H1 (cell line): ENCODE data around the gene AAK1. TPM values are rescaled to one million over a fixed set of nuclear protein-coding genes. Genes with fewer than 3 reads are reported as not detected.

ENCODE experiments used
- CTCF ChIA-PET: fragments of 300-600 bp; sonication (Branson Sonifier 250); formaldehyde crosslinking; loops from one replicate; lab custom pipeline; 2021; ENCODE audit not compliant: partially characterized antibody; lab: Charles Lee
- POLR2A ChIA-PET: fragments of 300-600 bp; sonication (Branson Sonifier 250); formaldehyde crosslinking; loops from one replicate; lab custom pipeline; 2021; ENCODE audit warnings: inconsistent platforms; ENCODE audit not compliant: partially characterized antibody; lab: Charles Lee
- DNase-seq, 2 experiments: peaks; one replicate each; pipeline versions ENCODE4 v3.0.0 to v3.0.0-alpha.2; 2010 to 2022; ENCODE audit warnings: low spot score in 2 of 2, low read depth in 1 of 2, mixed read lengths in 1 of 2
- FAIRE-seq: peaks from 2 replicates; lab custom pipeline; 2011; peaks lifted over from hg19 to GRCh38; lab: Jason Lieb, UNC
- H2AFZ ChIP-seq: 2 replicates; pipeline ENCODE4 v1.8.1; 2012; ENCODE audit warnings: low read length, inconsistent platforms
- H2AK5ac ChIP-seq: 2 replicates; pipeline ENCODE4 v1.6.1; 2013; ENCODE audit warnings: low read depth, low read length
- H2BK120ac ChIP-seq: replicated peaks from 2 replicates; pipeline ENCODE3; 2013; ENCODE audit warnings: low read depth, low read length, inconsistent platforms
- H2BK12ac ChIP-seq: 2 replicates; pipeline ENCODE4 v1.6.1; 2013; ENCODE audit warnings: low read depth, low read length
- H2BK15ac ChIP-seq: 2 replicates; pipeline ENCODE4 v1.6.1; 2013; ENCODE audit warnings: low read length
- H2BK20ac ChIP-seq: 2 replicates; pipeline ENCODE4 v1.6.1; 2013; ENCODE audit warnings: low read length
- H2BK5ac ChIP-seq: 2 replicates; pipeline ENCODE4 v1.6.1; 2013; ENCODE audit warnings: low read depth, low read length
- H3K14ac ChIP-seq: 2 replicates; pipeline ENCODE4 v1.6.1; 2013; ENCODE audit warnings: inconsistent platforms; ENCODE audit not compliant: insufficient read length
- H3K18ac ChIP-seq: 2 replicates; pipeline ENCODE4 v1.6.1; 2013; ENCODE audit warnings: low read length; ENCODE audit errors: extremely low read depth
- H3K23ac ChIP-seq: 2 replicates; pipeline ENCODE4 v1.6.1; 2013; ENCODE audit warnings: inconsistent platforms; ENCODE audit not compliant: insufficient read length
- H3K23me2 ChIP-seq: 2 replicates; pipeline ENCODE4 v1.6.1; 2013; ENCODE audit warnings: low read depth, low read length
- H3K27ac ChIP-seq: 2 replicates; pipeline ENCODE4 v1.6.1; 2011; ENCODE audit warnings: low read depth, low read length, inconsistent platforms
- H3K27me3 ChIP-seq, 4 experiments: replicated peaks in 1 of 4; 1 replicate in 1 of 4; 2 replicates in 3 of 4; pipeline versions ENCODE4 v1.6.1 to v1.8.1; 2011 to 2013; ENCODE audit warnings: low read length in 3 of 4, mild to moderate bottlenecking in 3 of 4, inconsistent platforms in 2 of 4, mixed read lengths in 2 of 4, moderate library complexity in 1 of 4; ENCODE audit not compliant: control insufficient read depth in 3 of 4, insufficient read depth in 3 of 4; ENCODE audit errors: extremely low read depth in 1 of 4
- H3K36me3 ChIP-seq, 4 experiments: 2 replicates each; pipeline versions ENCODE4 v1.6.1 to v1.8.1; 2011 to 2013; ENCODE audit warnings: mild to moderate bottlenecking in 4 of 4, low read length in 3 of 4, moderate library complexity in 2 of 4, control low read depth in 1 of 4, inconsistent platforms in 1 of 4; ENCODE audit not compliant: insufficient read depth in 4 of 4, control insufficient read depth in 2 of 4
- H3K4ac ChIP-seq: replicated peaks from 2 replicates; pipeline ENCODE3; 2013; ENCODE audit warnings: low read length, low read depth, mixed read lengths, inconsistent platforms; ENCODE audit not compliant: insufficient read length
- H3K4me1 ChIP-seq, 4 experiments: replicated peaks in 1 of 4; 1 replicate in 1 of 4; 2 replicates in 3 of 4; pipeline versions ENCODE4 v1.6.1 to v1.8.1; 2011 to 2013; ENCODE audit warnings: low read length in 3 of 4, inconsistent platforms in 2 of 4, mixed read lengths in 1 of 4; ENCODE audit not compliant: insufficient read depth in 4 of 4, control insufficient read depth in 3 of 4
- H3K4me2 ChIP-seq, 2 experiments: 2 replicates each; pipeline versions ENCODE4 v1.6.1 to v1.8.1; 2011 to 2013; ENCODE audit warnings: low read depth in 2 of 2, low read length in 2 of 2, control low read depth in 1 of 2, inconsistent platforms in 1 of 2, mild to moderate bottlenecking in 1 of 2; ENCODE audit not compliant: insufficient read depth in 1 of 2
- H3K4me3 ChIP-seq, 4 experiments: fragments of 200-600, 300-600 bp in 1 of 4; sonication (generic), shearing (Covaris generic), sonication (Bioruptor Twin) in 1 of 4; 2 replicates each; pipeline versions ENCODE4 v1.5.1 to v1.8.1; 2011 to 2016; ENCODE audit warnings: low read length in 4 of 4, low read depth in 3 of 4, control low read depth in 2 of 4, inconsistent platforms in 2 of 4, mild to moderate bottlenecking in 2 of 4, mixed read lengths in 1 of 4, moderate library complexity in 1 of 4; ENCODE audit not compliant: insufficient read depth in 2 of 4; ENCODE audit errors: extremely low read depth in 1 of 4
- H3K56ac ChIP-seq: replicated peaks from 2 replicates; pipeline ENCODE3; 2013; ENCODE audit warnings: low read depth, mild to moderate bottlenecking, mixed read lengths, low read length, inconsistent platforms; ENCODE audit not compliant: insufficient read length
- H3K79me1 ChIP-seq: 2 replicates; pipeline ENCODE4 v1.6.1; 2013; ENCODE audit warnings: low read depth, low read length, control low read depth
- H3K79me2 ChIP-seq, 2 experiments: 2 replicates each; pipeline versions ENCODE4 v1.6.1 to v1.8.1; 2012 to 2013; ENCODE audit warnings: low read length in 2 of 2, mild to moderate bottlenecking in 2 of 2, inconsistent platforms in 1 of 2; ENCODE audit not compliant: insufficient read depth in 2 of 2, control insufficient read depth in 1 of 2
- H3K9ac ChIP-seq, 4 experiments: replicated peaks in 1 of 4; 1 replicate in 1 of 4; 2 replicates in 3 of 4; pipeline versions ENCODE4 v1.6.1 to v1.8.1; 2011 to 2013; ENCODE audit warnings: low read depth in 3 of 4, low read length in 3 of 4, control low read depth in 2 of 4, mild to moderate bottlenecking in 2 of 4, moderate library complexity in 2 of 4, inconsistent platforms in 1 of 4; ENCODE audit errors: extremely low read depth in 1 of 4
- H3K9me3 ChIP-seq, 2 experiments: 2 replicates each; pipeline versions ENCODE4 v1.6.1 to v1.8.1; 2012 to 2013; ENCODE audit warnings: mild to moderate bottlenecking in 2 of 2, moderate library complexity in 2 of 2, control low read depth in 1 of 2, inconsistent platforms in 1 of 2, low read depth in 1 of 2, low read length in 1 of 2, mixed read lengths in 1 of 2; ENCODE audit not compliant: insufficient read depth in 2 of 2
- H4K20me1 ChIP-seq, 2 experiments: replicated peaks in 1 of 2; 2 replicates each; pipeline versions ENCODE3 to v1.8.1; 2011 to 2013; ENCODE audit warnings: inconsistent platforms in 2 of 2, low read length in 2 of 2, mild to moderate bottlenecking in 1 of 2; ENCODE audit not compliant: insufficient read depth in 2 of 2, control insufficient read depth in 1 of 2
- H4K5ac ChIP-seq: 2 replicates; pipeline ENCODE4 v1.6.1; 2013; ENCODE audit warnings: low read length, low read depth, mixed read lengths, inconsistent platforms; ENCODE audit not compliant: insufficient read length
- H4K8ac ChIP-seq: 2 replicates; pipeline ENCODE4 v1.8.0; 2013; ENCODE audit warnings: mild to moderate bottlenecking, moderate library complexity, low read length, inconsistent platforms; ENCODE audit not compliant: insufficient read depth; ENCODE audit errors: extremely low read depth
- H4K91ac ChIP-seq: replicated peaks from 2 replicates; pipeline ENCODE3; 2013; ENCODE audit warnings: low read length, mixed read lengths, inconsistent platforms; ENCODE audit not compliant: insufficient read length
- CBX5 ChIP-seq: fragments of 300-800, 300-1000 bp; sonication (generic); IDR thresholded peaks from 2 replicates; pipeline ENCODE4 v1.7.1; 2016; ENCODE audit warnings: antibody characterized with exemption, low read length, low read depth
- CHD1 ChIP-seq: IDR thresholded peaks from 2 replicates; pipeline ENCODE4 v1.6.1; 2012; ENCODE audit warnings: low read depth, low read length, improper control_type of control experiment
- CTCF ChIP-seq, 3 experiments: IDR thresholded peaks; 1 replicate in 2 of 3; 2 replicates in 1 of 3; pipeline versions ENCODE4 v1.5.1 to v1.6.1; 2011; ENCODE audit warnings: low read length in 3 of 3, mild to moderate bottlenecking in 3 of 3, inconsistent platforms in 2 of 3, low read depth in 1 of 3, moderate library complexity in 1 of 3; ENCODE audit not compliant: insufficient read depth in 1 of 3; ENCODE audit errors: control extremely low read depth in 1 of 3
- FOSL1 ChIP-seq: IDR thresholded peaks from 2 replicates; pipeline ENCODE4 v1.6.1; 2011; ENCODE audit warnings: mild to moderate bottlenecking, low read depth, low read length, moderate library complexity; ENCODE audit not compliant: insufficient read depth
- HDAC2 ChIP-seq, 2 experiments: fragments of 300-600 bp in 1 of 2; sonication (generic) in 1 of 2; IDR thresholded peaks; 2 replicates each; pipeline ENCODE4 v1.6.1; 2011 to 2012; ENCODE audit warnings: low read depth in 2 of 2, low read length in 2 of 2, mild to moderate bottlenecking in 2 of 2, moderate library complexity in 2 of 2, borderline replicate concordance in 1 of 2, inconsistent platforms in 1 of 2
- JUN ChIP-seq: IDR thresholded peaks from 2 replicates; pipeline ENCODE4 v1.6.1; 2011; ENCODE audit warnings: low read depth, mild to moderate bottlenecking, improper control_type of control experiment, low read length
- MAFK ChIP-seq: IDR thresholded peaks from 2 replicates; pipeline ENCODE4 v1.6.1; 2012; ENCODE audit warnings: low read depth, mild to moderate bottlenecking, improper control_type of control experiment, low read length
- SUZ12 ChIP-seq: fragments of 200-600 bp; sonication (generic); IDR thresholded peaks from 2 replicates; pipeline ENCODE4 v1.6.1; 2012; ENCODE audit warnings: mild to moderate bottlenecking, inconsistent platforms, low read length, moderate library complexity, mixed read lengths
- TAF7 ChIP-seq: optimal IDR thresholded peaks from 2 replicates; pipeline ENCODE3; 2011; ENCODE audit warnings: low read depth, mild to moderate bottlenecking, inconsistent platforms, low read length, moderate library complexity, borderline replicate concordance
- TBP ChIP-seq: IDR thresholded peaks from 2 replicates; pipeline ENCODE4 v1.6.1; 2011; ENCODE audit warnings: low read depth, low read length, improper control_type of control experiment
- WGBS, 2 experiments: shearing (Covaris generic) in 1 of 2; methylation state at CpG; one replicate each; pipeline versions ENCODE4 v1.1.6 to v1.1.7; 2013 to 2015; ENCODE audit warnings: low lambda C conversion rate in 2 of 2, mixed read lengths in 2 of 2, inconsistent platforms in 1 of 2, low coverage in 1 of 2, missing lambda C conversion rate in 1 of 2; ENCODE audit not compliant: insufficient replicate concordance in 2 of 2, insufficient coverage in 1 of 2, insufficient read length in 1 of 2; ENCODE audit errors: extremely low coverage in 1 of 2, missing lambda C conversion rate in 1 of 2; 5-methylcytosine and 5-hydroxymethylcytosine counted together
- polyA plus RNA-seq, 7 experiments: library from polyadenylated mRNA; depleted of rRNA in 3 of 7; stranded (reverse) in 5 of 7; unstranded in 2 of 7; fragments of >200 nt in 5 of 7; fragments of 200-250 nt in 2 of 7; gene quantifications; 1 replicate in 5 of 7; 2 replicates in 1 of 7; 4 replicates in 1 of 7; pipeline versions ENCODE4 v1.2.1 to v1.2.3, GENCODE V29; 2011 to 2013; ENCODE audit warnings: missing spikeins in 2 of 7, mixed read lengths in 2 of 7
- total RNA-seq: library from RNA; stranded (reverse); fragmentation: NEBNext Ultra II Directional; extraction: Animal tissue kit (Norgen Biotek cat#: 25700); gene quantifications from 2 replicates; pipeline ENCODE4 v1.2.1, GENCODE V29; 2021

Gene AAK1
- total and polyA plus RNA-seq, 2 of the 8 experiments (the other 6 are each of a cell fraction or from before 2014, with no cell fraction given) = 10.0 to 40.5 TPM

DNA sequence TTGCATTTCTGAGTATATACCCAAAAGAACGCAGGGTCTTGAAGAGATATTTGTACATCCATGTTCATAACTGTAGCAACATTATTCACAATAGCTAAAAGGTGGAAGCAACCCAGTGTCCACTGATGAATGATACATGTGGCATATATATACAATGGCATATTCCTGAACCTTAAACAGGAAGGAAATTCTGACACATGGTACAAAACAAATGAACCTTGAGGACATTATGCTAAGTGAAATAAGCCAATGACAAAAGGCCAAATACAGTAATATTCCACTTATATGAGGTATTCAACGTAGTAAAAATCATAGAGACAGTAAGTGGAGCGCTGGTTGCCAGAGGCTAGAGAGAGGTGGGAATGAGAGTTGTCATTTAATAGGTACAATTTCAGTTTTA is 8.1 kb downstream of the AAK1 start:
- H3K27me3 ChIP-seq = no peaks in the 10 kb centered on the region
- DNase-seq (no peak), FAIRE-seq (no peak)
- 87% methylated on average over 3 of the region's 3 CpGs; no CpG with 5 or more reads in 1 of the 2 experiments for WGBS, 2 experiments
- H2BK15ac ChIP-seq = no peak overlapping the region
- H3K9ac ChIP-seq = no peak overlapping the region
- no peak overlapping the region for H4K5ac ChIP-seq
- no peak overlapping the region for H3K23ac ChIP-seq
- H3K4me1 ChIP-seq = peaks cover 0 to 11% (median 10%) of the 10 kb centered on the region in 4 experiments; a peak in 4 of 7 replicates
- H3K9me3 ChIP-seq = no peaks in the 10 kb centered on the region
- no peak overlapping the region for H2BK20ac ChIP-seq
- H4K8ac ChIP-seq = no peak overlapping the region
- no peak overlapping the region for H2AK5ac ChIP-seq
- H2AFZ ChIP-seq = no peak overlapping the region
- no peaks in the 10 kb centered on the region for H3K36me3 ChIP-seq
- H3K14ac ChIP-seq = no peak overlapping the region
- H3K4me3 ChIP-seq = no peak overlapping the region
- no peak overlapping the region for H3K4me2 ChIP-seq
- H2BK120ac ChIP-seq = no peak overlapping the region
- no peaks in the 10 kb centered on the region; the same call in 1 of the 2 replicates for H3K79me1 ChIP-seq
- H4K91ac ChIP-seq = no peak overlapping the region
- peaks cover 1 to 2% of the 10 kb centered on the region in 2 experiments for H4K20me1 ChIP-seq
- ChIA-PET CTCF (interaction anchor here (1.1 kb wide), 1 partner anchor 62 kb away, joined by 3 read pairs; no protein-coding TSS in a partner anchor), POLR2A (no interaction called here)
- H2BK5ac ChIP-seq = no peak overlapping the region
- H3K18ac ChIP-seq = no peak overlapping the region
- no peak overlapping the region for H3K27ac ChIP-seq
- no peak overlapping the region for H3K56ac ChIP-seq
- peaks cover 10 to 77% of the 10 kb centered on the region in 2 experiments; a peak in 3 of 4 replicates for H3K79me2 ChIP-seq
- no peak overlapping the region for H2BK12ac ChIP-seq
- no peaks in the 10 kb centered on the region for H3K23me2 ChIP-seq
- H3K4ac ChIP-seq = no peak overlapping the region
- no peak for TF ChIP-seq TAF7
- TF ChIP-seq TBP = no peak
- TF ChIP-seq CTCF (IDR thresholded peaks at IDR 0.05; ENCODE audit: control extremely low read depth in 1 of 3, insufficient read depth in 1 of 3, low read depth in 1 of 3, low read length in 3 of 3) = no peak
- TF ChIP-seq SUZ12 = no peak
- no peak for TF ChIP-seq CBX5
- no peak for TF ChIP-seq CHD1
- no peak for TF ChIP-seq FOSL1
- no peak for TF ChIP-seq MAFK
- TF ChIP-seq HDAC2 (IDR thresholded peaks at IDR 0.05; ENCODE audit: borderline replicate concordance in 1 of 2, low read depth in 2 of 2, low read length in 2 of 2) = no peak
- TF ChIP-seq JUN = no peak
